Left hindlimb (tissue), 1 donor: Measurements from ENCODE around the gene ADRM1.

ENCODE experiments used
- DNase-seq: peaks from one replicate; pipeline ENCODE4 v3.0.0-alpha.2; 2018

ADRM1 gene

GRCh38 chr20:62299666-62300236, 3.0 kb upstream of the ADRM1 start:
- DNase-seq: no peak

- DNase-seq: no peak
Measured at GRCh38 chr20:62300319-62300718, 2.5 kb upstream of the ADRM1 start.

- DNase-seq: no peak
Measured at GRCh38 chr20:62301111-62301668, 1.6 kb upstream of the ADRM1 start.

- DNase-seq: peak; percentile 90
Measured at GRCh38 chr20:62301773-62302340, 940 bp upstream of the ADRM1 start.

- DNase-seq: no peak
Measured at GRCh38 chr20:62303062-62303339, 204 bp downstream of the ADRM1 start.

- no peak for DNase-seq
Measured at GRCh38 chr20:62303340-62304226, 786 bp downstream of the ADRM1 start.

- no peak for DNase-seq
Measured at GRCh38 chr20:62304331-62305148, 1.7 kb downstream of the ADRM1 start.

GRCh38 chr20:62305149-62305764, 2.5 kb downstream of the ADRM1 start:
- DNase-seq: no peak

GRCh38 chr20:62305765-62306413, 3.1 kb downstream of the ADRM1 start:
- no peak for DNase-seq

- no peak for DNase-seq
Measured at GRCh38 chr20:62306414-62307187, 3.8 kb downstream of the ADRM1 start.

GRCh38 chr20:62307226-62308101, 4.7 kb downstream of the ADRM1 start:
- no peak for DNase-seq

- no peak for DNase-seq
Measured at GRCh38 chr20:62308102-62308822, 5.5 kb downstream of the ADRM1 start.

- no peak for DNase-seq
Measured at GRCh38 chr20:62309198-62309944, 6.6 kb downstream of the ADRM1 start.

- no peak for DNase-seq
Measured at GRCh38 chr20:62309947-62310756, 7.4 kb downstream of the ADRM1 start.

- DNase-seq: no peak
Measured at GRCh38 chr20:62310757-62311121, 7.9 kb downstream of the ADRM1 start.

GRCh38 chr20:62311150-62311549, 8.4 kb downstream of the ADRM1 start:
- DNase-seq: no peak

GRCh38 chr20:62311832-62312661, 9.2 kb downstream of the ADRM1 start:
- DNase-seq: no peak
